ENCODE results near the gene BAHD1. TPM values are rescaled to one million over a fixed set of nuclear protein-coding genes. Genes with fewer than 3 reads are reported as not detected.

The BAHD1 gene
- total and polyA plus RNA-seq, 5 donors from 2014 or later, result 1.3 to 32.9 (median 1.6) TPM

DNA sequence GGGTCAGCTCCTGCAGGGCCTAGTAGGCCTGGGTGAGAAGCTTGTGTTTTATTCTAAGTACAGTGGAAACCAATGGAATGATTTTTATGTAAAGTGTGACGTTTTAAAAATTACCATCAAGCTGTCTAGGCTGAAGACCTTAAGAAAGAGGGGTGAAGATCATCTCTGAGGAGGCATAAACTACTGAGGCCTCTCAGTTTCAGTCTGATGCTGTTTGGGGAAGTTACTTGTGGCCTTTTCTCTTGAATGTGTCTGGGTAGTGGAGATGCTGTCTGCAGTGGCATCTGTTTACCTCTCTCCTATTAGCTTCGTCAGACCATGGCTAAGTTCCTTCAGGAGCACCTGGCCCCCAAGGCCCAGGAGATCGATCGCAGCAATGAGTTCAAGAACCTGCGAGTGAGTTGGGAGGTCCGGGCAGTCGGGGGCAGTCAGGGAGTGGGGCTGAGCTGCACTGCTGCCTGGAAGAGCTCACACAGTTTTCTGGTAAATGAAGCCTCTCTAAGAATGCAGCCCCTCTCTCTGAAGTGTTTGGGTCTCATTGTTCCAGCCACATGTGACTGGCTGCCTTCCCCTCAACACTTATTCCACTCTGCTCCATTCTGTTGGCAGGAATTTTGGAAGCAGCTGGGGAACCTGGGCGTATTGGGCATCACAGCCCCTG is 33.3 kb upstream of the BAHD1 start:
- no peak for ATAC-seq (ENCODE audit: low read depth in 2 of 2)
- peaks cover 27% of the 10 kb centered on the region for H3K36me3 ChIP-seq (ENCODE audit: control insufficient read depth, insufficient read depth, low read length)

DNA sequence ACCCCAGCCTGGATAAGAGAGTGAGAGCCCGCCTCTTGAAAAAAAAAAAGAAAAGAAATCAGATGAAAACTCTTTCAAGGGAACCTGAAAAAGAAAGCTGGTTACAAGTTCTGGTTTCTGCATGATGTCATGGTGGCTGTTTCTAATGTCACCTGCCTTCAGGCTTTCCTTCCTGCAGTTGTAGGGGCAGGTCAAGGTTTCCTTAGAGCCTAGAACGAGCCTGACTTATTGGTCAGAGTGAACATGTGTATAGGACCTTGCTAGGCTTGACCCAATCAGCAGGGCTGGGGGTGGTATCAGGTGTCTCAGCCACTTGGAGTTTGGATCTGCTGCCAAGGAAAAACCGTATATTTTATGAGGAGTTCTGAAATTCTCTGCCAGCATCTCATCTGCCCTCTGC is 31.4 kb upstream of the BAHD1 start:
- no peak overlapping the region for H3K27ac ChIP-seq (ENCODE audit: insufficient read depth, low read length, poor library complexity, severe bottlenecking)
- peaks cover 10 to 40% (median 28%) of the 10 kb centered on the region in 4 donors for H3K4me1 Mint-ChIP-seq
- H3K4me1 ChIP-seq (ENCODE audit: control insufficient read depth, insufficient read depth, low read length, poor library complexity, severe bottlenecking), result peaks cover 23% of the 10 kb centered on the region
- peaks cover 0 to 2% (median 0%) of the 10 kb centered on the region in 7 donors for H3K9me3 Mint-ChIP-seq
- H3K27me3 ChIP-seq (ENCODE audit: control insufficient read depth, insufficient read depth, low read length), result no peaks in the 10 kb centered on the region
- ATAC-seq (ENCODE audit: low read depth in 2 of 2), result no peak
- DNase-seq, result peak in 1 of 3 donors; percentile 28
- no peaks in the 10 kb centered on the region for H3K27me3 Mint-ChIP-seq
- H3K4me3 Mint-ChIP-seq, result no peak overlapping the region
- peaks cover 32% of the 10 kb centered on the region for H3K36me3 Mint-ChIP-seq
- H3K27ac Mint-ChIP-seq, result no peak overlapping the region
- peaks cover 38% of the 10 kb centered on the region for H3K36me3 ChIP-seq (ENCODE audit: control insufficient read depth, insufficient read depth, low read length)
- H3K9me3 ChIP-seq (ENCODE audit: control insufficient read depth in 2 of 2, low read length in 2 of 2), result no peaks in the 10 kb centered on the region
- no peak overlapping the region for H3K4me3 ChIP-seq (ENCODE audit: low read depth, low read length)

More for the DNA sequence above, 33.3 kb upstream of the BAHD1 start:
- Mint-ChIP-seq H3K4me1 (peaks cover 10 to 43% (median 28%) of the 10 kb centered on the region in 4 donors), H3K27me3 (no peaks in the 10 kb centered on the region), H3K9me3 (peaks cover 0 to 2% (median 0%) of the 10 kb centered on the region in 7 donors), H3K36me3 (peaks cover 26% of the 10 kb centered on the region), H3K27ac (peak overlapping the region; percentile 32 to 76 (median 56)), H3K4me3 (peak overlapping the region; percentile 43 to 88 (median 58))
- no peaks in the 10 kb centered on the region for H3K9me3 ChIP-seq (ENCODE audit: control insufficient read depth in 2 of 2, low read length in 2 of 2)
- no peak for DNase-seq
- no peak overlapping the region for H3K27ac ChIP-seq (ENCODE audit: insufficient read depth, low read length, poor library complexity, severe bottlenecking)
- H3K4me3 ChIP-seq (ENCODE audit: low read depth, low read length), result no peak overlapping the region
- no peaks in the 10 kb centered on the region for H3K27me3 ChIP-seq (ENCODE audit: control insufficient read depth, insufficient read depth, low read length)
- H3K4me1 ChIP-seq (ENCODE audit: control insufficient read depth, insufficient read depth, low read length, poor library complexity, severe bottlenecking), result peaks cover 23% of the 10 kb centered on the region

GRCh38 chr15:40410476-40410875 is 30.3 kb upstream of the BAHD1 start:
- no peak overlapping the region for H3K4me3 Mint-ChIP-seq
- DNase-seq (no peak), ATAC-seq (ENCODE audit: low read depth in 2 of 2) (no peak)
- H3K9me3 ChIP-seq (ENCODE audit: control insufficient read depth in 2 of 2, low read length in 2 of 2), result no peaks in the 10 kb centered on the region
- no peak overlapping the region for H3K27ac ChIP-seq (ENCODE audit: insufficient read depth, low read length, poor library complexity, severe bottlenecking)
- H3K9me3 Mint-ChIP-seq, result peaks cover 0 to 2% (median 0%) of the 10 kb centered on the region in 7 donors
- no peaks in the 10 kb centered on the region for H3K27me3 Mint-ChIP-seq
- H3K4me1 Mint-ChIP-seq, result peaks cover 5 to 30% (median 21%) of the 10 kb centered on the region in 4 donors
- no peaks in the 10 kb centered on the region for H3K27me3 ChIP-seq (ENCODE audit: control insufficient read depth, insufficient read depth, low read length)
- no peak overlapping the region for H3K27ac Mint-ChIP-seq
- H3K4me3 ChIP-seq (ENCODE audit: low read depth, low read length), result no peak overlapping the region
- H3K36me3 ChIP-seq (ENCODE audit: control insufficient read depth, insufficient read depth, low read length), result peaks cover 49% of the 10 kb centered on the region
- peaks cover 42% of the 10 kb centered on the region for H3K36me3 Mint-ChIP-seq
- peaks cover 17% of the 10 kb centered on the region for H3K4me1 ChIP-seq (ENCODE audit: control insufficient read depth, insufficient read depth, low read length, poor library complexity, severe bottlenecking)

- H3K9me3 Mint-ChIP-seq, result peaks cover 0 to 2% (median 0%) of the 10 kb centered on the region in 7 donors
- Histone ChIP-seq H3K9me3 (ENCODE audit: control insufficient read depth in 2 of 2, low read length in 2 of 2) (no peaks in the 10 kb centered on the region), H3K27me3 (ENCODE audit: control insufficient read depth, insufficient read depth, low read length) (no peaks in the 10 kb centered on the region), H3K36me3 (ENCODE audit: control insufficient read depth, insufficient read depth, low read length) (peaks cover 55% of the 10 kb centered on the region), H3K4me3 (ENCODE audit: low read depth, low read length) (no peak overlapping the region), H3K27ac (ENCODE audit: insufficient read depth, low read length, poor library complexity, severe bottlenecking) (no peak overlapping the region), H3K4me1 (ENCODE audit: control insufficient read depth, insufficient read depth, low read length, poor library complexity, severe bottlenecking) (peaks cover 2% of the 10 kb centered on the region)
- DNase-seq (no peak), ATAC-seq (ENCODE audit: low read depth in 2 of 2) (no peak)
- peak overlapping the region; percentile 59 to 98 (median 65) for H3K27ac Mint-ChIP-seq
- H3K4me1 Mint-ChIP-seq, result peaks cover 4 to 15% (median 10%) of the 10 kb centered on the region in 4 donors
- no peak overlapping the region for H3K4me3 Mint-ChIP-seq
- peaks cover 43% of the 10 kb centered on the region for H3K36me3 Mint-ChIP-seq
- H3K27me3 Mint-ChIP-seq, result no peaks in the 10 kb centered on the region
These were observed 28.5 kb upstream of the BAHD1 start for GRCh38 chr15:40412095-40412759.

GRCh38 chr15:40413036-40413435 is 27.7 kb upstream of the BAHD1 start:
- DNase-seq, result no peak
- Histone ChIP-seq H3K27ac (ENCODE audit: insufficient read depth, low read length, poor library complexity, severe bottlenecking) (no peak overlapping the region), H3K4me3 (ENCODE audit: low read depth, low read length) (no peak overlapping the region), H3K36me3 (ENCODE audit: control insufficient read depth, insufficient read depth, low read length) (peaks cover 57% of the 10 kb centered on the region), H3K9me3 (ENCODE audit: control insufficient read depth in 2 of 2, low read length in 2 of 2) (no peaks in the 10 kb centered on the region), H3K4me1 (ENCODE audit: control insufficient read depth, insufficient read depth, low read length, poor library complexity, severe bottlenecking) (no peaks in the 10 kb centered on the region), H3K27me3 (ENCODE audit: control insufficient read depth, insufficient read depth, low read length) (no peaks in the 10 kb centered on the region)
- no peak overlapping the region for H3K27ac Mint-ChIP-seq
- H3K9me3 Mint-ChIP-seq, result peaks cover 0 to 2% (median 0%) of the 10 kb centered on the region in 7 donors
- peaks cover 39% of the 10 kb centered on the region for H3K36me3 Mint-ChIP-seq
- no peak for ATAC-seq (ENCODE audit: low read depth in 2 of 2)
- H3K27me3 Mint-ChIP-seq, result no peaks in the 10 kb centered on the region
- no peak overlapping the region for H3K4me3 Mint-ChIP-seq
- peaks cover 0 to 7% (median 4%) of the 10 kb centered on the region in 4 donors for H3K4me1 Mint-ChIP-seq

DNA sequence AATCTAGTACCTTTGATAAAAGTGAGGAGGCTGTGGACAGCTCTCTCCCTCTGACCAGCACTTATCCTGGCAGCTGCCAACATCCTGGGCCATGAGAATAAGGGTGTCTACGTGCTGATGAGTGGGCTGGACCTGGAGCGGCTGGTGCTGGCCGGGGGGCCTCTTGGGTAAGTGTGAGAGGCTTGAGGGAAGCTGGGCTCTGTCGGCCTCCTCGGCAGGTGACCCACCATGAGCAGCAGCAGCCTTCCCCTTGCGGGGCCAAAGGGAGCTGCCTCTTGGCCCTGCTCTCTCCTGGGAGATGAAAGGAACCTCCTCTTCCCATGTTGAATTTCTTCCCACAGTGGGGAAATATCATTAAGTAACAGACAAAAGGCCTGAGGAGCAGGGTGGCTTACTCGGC is 25.9 kb upstream of the BAHD1 start:
- ATAC-seq (ENCODE audit: low read depth in 2 of 2) (no peak), DNase-seq (no peak)
- Mint-ChIP-seq H3K9me3 (peaks cover 0 to 2% (median 0%) of the 10 kb centered on the region in 7 donors), H3K27me3 (no peaks in the 10 kb centered on the region), H3K27ac (no peak overlapping the region), H3K4me3 (no peak overlapping the region), H3K36me3 (peaks cover 39% of the 10 kb centered on the region), H3K4me1 (peaks cover 0 to 3% (median 0%) of the 10 kb centered on the region in 4 donors)
- no peak overlapping the region for H3K27ac ChIP-seq (ENCODE audit: insufficient read depth, low read length, poor library complexity, severe bottlenecking)
- H3K36me3 ChIP-seq (ENCODE audit: control insufficient read depth, insufficient read depth, low read length), result peaks cover 51% of the 10 kb centered on the region
- no peaks in the 10 kb centered on the region for H3K9me3 ChIP-seq (ENCODE audit: control insufficient read depth in 2 of 2, low read length in 2 of 2)
- no peaks in the 10 kb centered on the region for H3K4me1 ChIP-seq (ENCODE audit: control insufficient read depth, insufficient read depth, low read length, poor library complexity, severe bottlenecking)
- H3K4me3 ChIP-seq (ENCODE audit: low read depth, low read length), result no peak overlapping the region
- H3K27me3 ChIP-seq (ENCODE audit: control insufficient read depth, insufficient read depth, low read length), result no peaks in the 10 kb centered on the region

DNA sequence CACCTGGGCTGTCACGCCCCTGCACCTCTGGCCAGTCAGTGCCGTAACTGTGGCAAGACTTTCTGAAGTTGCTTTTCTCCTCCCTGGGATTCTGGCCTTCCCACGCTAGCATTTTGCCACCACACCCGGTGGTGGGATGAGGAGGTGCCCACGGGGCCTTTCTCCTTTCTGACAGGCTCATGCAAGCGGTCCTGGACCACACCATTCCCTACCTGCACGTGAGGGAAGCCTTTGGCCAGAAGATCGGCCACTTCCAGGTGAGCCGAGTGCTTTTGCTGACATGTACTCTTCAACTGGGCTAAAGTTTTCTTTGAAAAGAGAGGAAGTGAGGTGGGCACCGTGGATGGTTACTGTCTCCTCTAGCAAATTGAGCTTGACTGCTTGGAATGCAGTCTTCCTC is 25.5 kb upstream of the BAHD1 start:
- no peak overlapping the region for H3K27ac Mint-ChIP-seq
- Histone ChIP-seq H3K4me3 (ENCODE audit: low read depth, low read length) (no peak overlapping the region), H3K27ac (ENCODE audit: insufficient read depth, low read length, poor library complexity, severe bottlenecking) (no peak overlapping the region), H3K27me3 (ENCODE audit: control insufficient read depth, insufficient read depth, low read length) (no peaks in the 10 kb centered on the region), H3K9me3 (ENCODE audit: control insufficient read depth in 2 of 2, low read length in 2 of 2) (no peaks in the 10 kb centered on the region), H3K36me3 (ENCODE audit: control insufficient read depth, insufficient read depth, low read length) (peaks cover 49% of the 10 kb centered on the region), H3K4me1 (ENCODE audit: control insufficient read depth, insufficient read depth, low read length, poor library complexity, severe bottlenecking) (no peaks in the 10 kb centered on the region)
- no peak overlapping the region for H3K4me3 Mint-ChIP-seq
- DNase-seq, result no peak
- peaks cover 0 to 3% (median 0%) of the 10 kb centered on the region in 4 donors for H3K4me1 Mint-ChIP-seq
- H3K36me3 Mint-ChIP-seq, result peaks cover 35% of the 10 kb centered on the region
- H3K27me3 Mint-ChIP-seq, result no peaks in the 10 kb centered on the region
- no peak for ATAC-seq (ENCODE audit: low read depth in 2 of 2)
- H3K9me3 Mint-ChIP-seq, result peaks cover 0 to 2% (median 0%) of the 10 kb centered on the region in 7 donors

All from CD4-positive, CD25-positive, alpha-beta regulatory T cell (primary cell).